Measurements from ENCODE around the gene GNG4. TPM values are rescaled to one million over a fixed set of nuclear protein-coding genes. Genes with fewer than 3 reads are reported as not detected.

The GNG4 gene
- total RNA-seq = 167 and 170 TPM in 2 replicates

DNA sequence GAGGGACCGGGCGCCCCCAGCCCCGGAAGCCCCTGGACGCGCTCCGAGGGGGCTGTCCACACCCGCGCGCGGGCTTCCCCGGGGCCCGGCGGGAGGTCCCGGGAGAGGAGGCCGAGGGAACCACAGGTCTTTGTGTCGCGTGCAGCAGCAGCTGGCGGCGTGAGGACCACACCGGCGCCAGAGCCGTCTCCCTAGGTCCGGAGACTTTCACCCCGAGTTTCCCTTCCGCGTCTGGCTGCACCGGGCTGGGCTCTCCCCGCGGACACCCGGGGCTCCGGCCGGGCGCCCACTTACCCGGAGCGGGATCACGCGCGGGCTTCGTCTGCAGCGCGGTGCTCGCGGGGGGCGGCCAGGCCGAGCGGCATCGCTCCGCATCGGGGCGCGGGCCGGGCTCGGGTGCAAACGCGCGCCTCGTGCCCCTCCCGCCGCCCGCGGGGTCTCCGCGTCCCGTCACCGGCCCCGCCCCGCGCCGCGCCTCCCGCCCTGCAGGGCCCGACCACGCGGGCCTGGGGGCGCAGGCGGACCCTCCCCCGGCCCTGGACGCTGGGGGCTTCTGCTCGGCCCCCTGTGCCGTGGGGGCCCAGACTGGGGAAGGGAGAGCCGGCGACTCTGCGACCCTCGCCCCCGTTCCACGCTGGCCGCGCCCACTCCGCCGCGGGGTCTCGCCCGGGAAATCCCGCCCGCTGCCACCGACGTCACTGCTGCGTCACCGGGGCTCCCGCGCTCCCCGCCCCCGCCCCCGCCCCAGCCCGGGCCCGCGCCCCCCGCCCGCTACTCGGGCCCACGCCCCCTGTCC lies at the start of gene GNG4:
Gene GNG4, minus strand, starts transcription at position 417 of the 796 bp plus-strand sequence. CDS start 65,946 bp downstream, outside the sequence.
- peaks cover 42% of the 10 kb centered on the region for H3K36me3 Mint-ChIP-seq (ENCODE audit: low read depth)
- H3K27ac Mint-ChIP-seq = peak within 1 kb of the TSS; percentile 92
- intact Hi-C loops (cut with micrococcal nuclease) = loop anchor here (10.0 kb wide), 1 partner anchor 485 kb away; the partner anchor contains the start of gene RBM34
- H3K27me3 Mint-ChIP-seq (ENCODE audit: low read depth) = peaks cover 50% of the 10 kb centered on the region
- H3K4me1 Mint-ChIP-seq (ENCODE audit: low read depth) = peaks cover 44% of the 10 kb centered on the region
- peak within 1 kb of the TSS; percentile 93 for H3K4me3 Mint-ChIP-seq (ENCODE audit: low read depth)
- DNase-seq (ENCODE audit: low spot score) = no peak
- H3K9me3 Mint-ChIP-seq = no peaks in the 10 kb centered on the region

DNA sequence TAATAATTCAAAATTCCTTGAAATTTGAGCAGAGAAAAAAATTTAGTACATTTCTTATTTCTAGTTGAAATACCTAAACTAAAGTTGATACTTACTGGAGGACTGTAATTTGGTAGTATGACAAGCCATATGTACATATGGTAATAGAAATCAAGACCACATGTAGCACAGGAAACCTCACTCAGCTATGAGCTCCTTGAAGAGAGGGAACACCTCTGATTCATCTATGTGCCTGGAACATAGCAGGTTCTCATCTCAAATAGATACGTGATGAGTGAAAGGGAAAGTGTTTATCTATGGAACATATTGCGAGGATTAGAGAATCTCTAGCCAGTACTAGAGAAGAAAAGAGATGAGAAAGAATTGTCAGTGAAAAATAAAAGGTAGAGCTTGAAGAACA lies 47.9 kb upstream of the GNG4 start:
- DNase-seq (ENCODE audit: low spot score) = no peak
- Mint-ChIP-seq H3K4me3 (ENCODE audit: low read depth) (no peak overlapping the region), H3K4me1 (ENCODE audit: low read depth) (peaks cover 16% of the 10 kb centered on the region), H3K36me3 (ENCODE audit: low read depth) (peaks cover 77% of the 10 kb centered on the region), H3K9me3 (no peaks in the 10 kb centered on the region), H3K27me3 (ENCODE audit: low read depth) (no peaks in the 10 kb centered on the region), H3K27ac (peak overlapping the region; percentile 80)
- intact Hi-C loops (cut with micrococcal nuclease) = loop anchor here (1.0 to 10.0 kb wide), 4 partner anchors 40 to 302 kb away; no protein-coding TSS in a partner anchor

DNA sequence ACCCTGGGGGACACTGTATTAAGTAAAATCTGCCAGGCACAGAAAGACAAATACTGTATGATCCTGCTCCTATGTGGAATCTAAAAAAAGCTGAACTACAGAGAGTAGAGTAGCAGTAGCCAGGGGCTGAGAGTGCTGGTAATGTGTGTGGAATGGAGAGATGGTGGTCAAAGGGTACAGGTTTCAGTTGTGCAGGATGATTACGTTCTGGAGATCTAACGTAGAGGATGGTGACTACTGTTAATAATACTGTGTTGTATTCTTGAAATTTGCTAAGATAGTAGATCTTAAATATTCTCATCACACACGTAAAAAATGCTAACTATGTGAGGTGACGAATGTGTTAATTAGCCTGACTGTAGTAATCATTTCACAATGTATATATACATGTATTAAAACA lies 39.8 kb upstream of the GNG4 start:
- no peaks in the 10 kb centered on the region for H3K27me3 Mint-ChIP-seq (ENCODE audit: low read depth)
- no peaks in the 10 kb centered on the region for H3K9me3 Mint-ChIP-seq
- H3K4me1 Mint-ChIP-seq (ENCODE audit: low read depth) = no peaks in the 10 kb centered on the region
- H3K27ac Mint-ChIP-seq = no peak overlapping the region
- DNase-seq (ENCODE audit: low spot score) = no peak
- peaks cover 49% of the 10 kb centered on the region for H3K36me3 Mint-ChIP-seq (ENCODE audit: low read depth)
- intact Hi-C loops (cut with micrococcal nuclease) = no loop called here
- no peak overlapping the region for H3K4me3 Mint-ChIP-seq (ENCODE audit: low read depth)

GRCh38 chr1:235688096-235688495 lies 38.5 kb upstream of the GNG4 start:
- Mint-ChIP-seq H3K27me3 (ENCODE audit: low read depth) (no peaks in the 10 kb centered on the region), H3K4me3 (ENCODE audit: low read depth) (no peak overlapping the region), H3K9me3 (no peaks in the 10 kb centered on the region), H3K36me3 (ENCODE audit: low read depth) (peaks cover 53% of the 10 kb centered on the region), H3K4me1 (ENCODE audit: low read depth) (no peaks in the 10 kb centered on the region), H3K27ac (no peak overlapping the region)
- DNase-seq (ENCODE audit: low spot score) = no peak
- intact Hi-C loops (cut with micrococcal nuclease) = no loop called here

DNA sequence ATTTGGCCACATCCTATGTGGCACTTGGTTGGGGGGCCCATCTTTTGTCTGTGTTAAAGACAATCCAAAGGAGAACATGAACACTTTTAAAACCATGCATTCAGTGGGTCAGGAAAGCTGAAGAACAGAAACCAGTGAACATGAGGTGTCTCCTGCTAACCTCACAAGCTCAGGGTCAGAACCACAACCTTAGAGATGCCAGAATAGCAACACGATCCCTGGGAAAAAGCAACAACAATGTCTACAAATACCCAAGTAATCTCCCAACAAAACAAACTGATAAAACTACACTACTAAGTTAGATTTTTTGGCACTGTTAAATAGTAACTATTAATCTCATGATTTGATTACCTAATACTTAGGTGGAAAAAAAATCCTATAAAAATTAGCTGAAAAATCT lies 34.1 kb upstream of the GNG4 start:
- Mint-ChIP-seq H3K27me3 (ENCODE audit: low read depth) (no peaks in the 10 kb centered on the region), H3K27ac (no peak overlapping the region), H3K4me1 (ENCODE audit: low read depth) (no peaks in the 10 kb centered on the region), H3K36me3 (ENCODE audit: low read depth) (peaks cover 59% of the 10 kb centered on the region), H3K4me3 (ENCODE audit: low read depth) (no peak overlapping the region), H3K9me3 (no peaks in the 10 kb centered on the region)
- intact Hi-C loops (cut with micrococcal nuclease) = no loop called here
- DNase-seq (ENCODE audit: low spot score) = no peak

DNA sequence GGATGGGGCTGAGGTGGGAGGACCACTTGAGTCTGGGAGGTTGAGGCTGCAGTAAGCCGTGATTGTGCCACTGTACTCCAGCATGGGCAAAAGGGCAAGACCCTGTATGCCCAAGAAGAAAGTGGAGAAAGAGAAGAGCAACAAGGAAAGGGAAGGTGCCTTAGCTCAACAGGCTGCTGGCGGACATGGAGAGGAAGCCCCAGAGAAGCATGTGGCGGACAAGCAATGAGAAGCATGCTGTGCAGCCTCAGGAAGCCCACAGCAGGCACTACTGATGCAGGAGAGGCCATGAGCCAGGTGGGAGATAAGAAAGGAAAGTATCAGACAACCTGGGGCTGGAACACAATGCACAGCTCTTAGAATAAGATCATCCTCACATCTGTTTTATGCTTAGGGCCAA lies 32.6 kb upstream of the GNG4 start:
- Mint-ChIP-seq H3K27me3 (ENCODE audit: low read depth) (no peaks in the 10 kb centered on the region), H3K9me3 (no peaks in the 10 kb centered on the region), H3K4me1 (ENCODE audit: low read depth) (no peaks in the 10 kb centered on the region), H3K27ac (no peak overlapping the region), H3K36me3 (ENCODE audit: low read depth) (peaks cover 50% of the 10 kb centered on the region), H3K4me3 (ENCODE audit: low read depth) (no peak overlapping the region)
- intact Hi-C loops (cut with micrococcal nuclease) = no loop called here
- DNase-seq (ENCODE audit: low spot score) = no peak

GRCh38 chr1:235679644-235680043 lies 30.1 kb upstream of the GNG4 start:
- Mint-ChIP-seq H3K4me3 (ENCODE audit: low read depth) (no peak overlapping the region), H3K4me1 (ENCODE audit: low read depth) (peaks cover 1% of the 10 kb centered on the region), H3K27ac (no peak overlapping the region), H3K27me3 (ENCODE audit: low read depth) (no peaks in the 10 kb centered on the region), H3K9me3 (peaks cover 21% of the 10 kb centered on the region), H3K36me3 (ENCODE audit: low read depth) (peaks cover 63% of the 10 kb centered on the region)
- intact Hi-C loops (cut with micrococcal nuclease) = no loop called here
- DNase-seq (ENCODE audit: low spot score) = no peak

- DNase-seq (ENCODE audit: low spot score) = no peak
- no peak overlapping the region for H3K4me3 Mint-ChIP-seq (ENCODE audit: low read depth)
- H3K27ac Mint-ChIP-seq = no peak overlapping the region
- peaks cover 1% of the 10 kb centered on the region for H3K4me1 Mint-ChIP-seq (ENCODE audit: low read depth)
- no peaks in the 10 kb centered on the region for H3K27me3 Mint-ChIP-seq (ENCODE audit: low read depth)
- H3K36me3 Mint-ChIP-seq (ENCODE audit: low read depth) = peaks cover 67% of the 10 kb centered on the region
- peaks cover 25% of the 10 kb centered on the region for H3K9me3 Mint-ChIP-seq
- intact Hi-C loops (cut with micrococcal nuclease) = no loop called here
Observed at GRCh38 chr1:235679005-235679404, 29.4 kb upstream of the GNG4 start.

- peaks cover 1% of the 10 kb centered on the region for H3K4me1 Mint-ChIP-seq (ENCODE audit: low read depth)
- H3K27me3 Mint-ChIP-seq (ENCODE audit: low read depth) = no peaks in the 10 kb centered on the region
- no peak for DNase-seq (ENCODE audit: low spot score)
- no peak overlapping the region for H3K4me3 Mint-ChIP-seq (ENCODE audit: low read depth)
- H3K27ac Mint-ChIP-seq = peak overlapping the region; percentile 50
- H3K9me3 Mint-ChIP-seq = peaks cover 58% of the 10 kb centered on the region
- H3K36me3 Mint-ChIP-seq (ENCODE audit: low read depth) = peaks cover 77% of the 10 kb centered on the region
- intact Hi-C loops (cut with micrococcal nuclease) = no loop called here
Observed at GRCh38 chr1:235675152-235675890, 25.7 kb upstream of the GNG4 start.

- Mint-ChIP-seq H3K27ac (no peak overlapping the region), H3K4me3 (ENCODE audit: low read depth) (no peak overlapping the region)
- intact Hi-C loops (cut with micrococcal nuclease) = no loop called here
Observed at GRCh38 chr1:235673981-235674380, 24.4 kb upstream of the GNG4 start.

GRCh38 chr1:235671992-235672391 lies 22.4 kb upstream of the GNG4 start:
- peaks cover 1% of the 10 kb centered on the region for H3K4me1 Mint-ChIP-seq (ENCODE audit: low read depth)
- no peak overlapping the region for H3K27ac Mint-ChIP-seq
- DNase-seq (ENCODE audit: low spot score) = no peak
- peaks cover 91% of the 10 kb centered on the region for H3K36me3 Mint-ChIP-seq (ENCODE audit: low read depth)
- no peaks in the 10 kb centered on the region for H3K27me3 Mint-ChIP-seq (ENCODE audit: low read depth)
- intact Hi-C loops (cut with micrococcal nuclease) = no loop called here
- H3K4me3 Mint-ChIP-seq (ENCODE audit: low read depth) = no peak overlapping the region
- peaks cover 77% of the 10 kb centered on the region for H3K9me3 Mint-ChIP-seq

More at GRCh38 chr1:235673981-235674380, 24.4 kb upstream of the GNG4 start:
- peaks cover 1% of the 10 kb centered on the region for H3K4me1 Mint-ChIP-seq (ENCODE audit: low read depth)
- DNase-seq (ENCODE audit: low spot score) = no peak
- peaks cover 82% of the 10 kb centered on the region for H3K36me3 Mint-ChIP-seq (ENCODE audit: low read depth)
- peaks cover 71% of the 10 kb centered on the region for H3K9me3 Mint-ChIP-seq
- no peaks in the 10 kb centered on the region for H3K27me3 Mint-ChIP-seq (ENCODE audit: low read depth)

GRCh38 chr1:235670157-235670776 lies 20.7 kb upstream of the GNG4 start:
- peaks cover 79% of the 10 kb centered on the region for H3K36me3 Mint-ChIP-seq (ENCODE audit: low read depth)
- no peak overlapping the region for H3K4me3 Mint-ChIP-seq (ENCODE audit: low read depth)
- H3K9me3 Mint-ChIP-seq = peaks cover 63% of the 10 kb centered on the region
- no peaks in the 10 kb centered on the region for H3K27me3 Mint-ChIP-seq (ENCODE audit: low read depth)
- H3K27ac Mint-ChIP-seq = no peak overlapping the region
- DNase-seq (ENCODE audit: low spot score) = no peak
- intact Hi-C loops (cut with micrococcal nuclease) = no loop called here
- H3K4me1 Mint-ChIP-seq (ENCODE audit: low read depth) = peaks cover 1% of the 10 kb centered on the region

GRCh38 chr1:235669277-235669676 lies 19.7 kb upstream of the GNG4 start:
- Mint-ChIP-seq H3K27me3 (ENCODE audit: low read depth) (no peaks in the 10 kb centered on the region), H3K4me1 (ENCODE audit: low read depth) (no peaks in the 10 kb centered on the region), H3K27ac (no peak overlapping the region), H3K4me3 (ENCODE audit: low read depth) (no peak overlapping the region), H3K36me3 (ENCODE audit: low read depth) (peaks cover 75% of the 10 kb centered on the region), H3K9me3 (peaks cover 55% of the 10 kb centered on the region)
- intact Hi-C loops (cut with micrococcal nuclease) = no loop called here
- DNase-seq (ENCODE audit: low spot score) = no peak

Data from activated T-helper 2 cell treated with anti-CD3 and anti-CD28 coated beads, Interferon-gamma antibody, Interleukin-2, Interleukin-4, amounts not matched to agents 10 μg/mL and 5 μg/mL and 100 μg/mL, durations not matched to agents 14 hours and 24 hours and 36 hours (primary cell).